ENCODE data around the gene GRIA3. TPM values are rescaled to one million over a fixed set of nuclear protein-coding genes. Genes with fewer than 3 reads are reported as not detected.
"Not testable (repeated sequence)": the region's sequence is repeated elsewhere in the genome, so short reads cannot be mapped to it uniquely, and the experiment has no call there.

Gene GRIA3
- total RNA-seq, 1 donor from 2014 or later: 4.4 TPM

GRCh38 chrX:123272630-123273029, 88.6 kb downstream of the GRIA3 start:
- H3K4me1 ChIP-seq: no peaks in the 10 kb centered on the region
- TF ChIP-seq CTCF (IDR thresholded peaks at IDR 0.05) (no peak), POLR2A (IDR thresholded peaks at IDR 0.05) (no peak), POLR2AphosphoS5 (IDR thresholded peaks at IDR 0.05; ENCODE audit: insufficient read depth in 1 of 2, low read depth in 1 of 2) (no peak)
- no peaks in the 10 kb centered on the region for H3K9me3 ChIP-seq
- no peak overlapping the region for H3K4me3 ChIP-seq
- no peaks in the 10 kb centered on the region for H3K36me3 ChIP-seq
- no peaks in the 10 kb centered on the region for H3K27me3 ChIP-seq
- no peak for DNase-seq (ENCODE audit: extremely low spot score in 2 of 2)
- intact Hi-C loops (cut with DNase I): no loop called here
- H3K27ac ChIP-seq: no peak overlapping the region

- TF ChIP-seq POLR2A (IDR thresholded peaks at IDR 0.05) (no peak), CTCF (IDR thresholded peaks at IDR 0.05) (no peak), POLR2AphosphoS5 (IDR thresholded peaks at IDR 0.05; ENCODE audit: insufficient read depth in 1 of 2, low read depth in 1 of 2) (no peak)
- H3K4me1 ChIP-seq: no peaks in the 10 kb centered on the region
- H3K27ac ChIP-seq: no peak overlapping the region
- H3K36me3 ChIP-seq: no peaks in the 10 kb centered on the region
- DNase-seq (ENCODE audit: extremely low spot score in 2 of 2): no peak
- intact Hi-C loops (cut with DNase I): no loop called here
- no peak overlapping the region for H3K4me3 ChIP-seq
- no peaks in the 10 kb centered on the region for H3K9me3 ChIP-seq
- no peaks in the 10 kb centered on the region for H3K27me3 ChIP-seq
Observed at GRCh38 chrX:123274796-123275195, 90.7 kb downstream of the GRIA3 start.

GRCh38 chrX:123277347-123277746, 93.3 kb downstream of the GRIA3 start:
- no peak overlapping the region for H3K27ac ChIP-seq
- no peak for DNase-seq (ENCODE audit: extremely low spot score in 2 of 2)
- no peaks in the 10 kb centered on the region for H3K4me1 ChIP-seq
- H3K9me3 ChIP-seq: no peaks in the 10 kb centered on the region
- intact Hi-C loops (cut with DNase I): no loop called here
- no peak for TF ChIP-seq POLR2A (IDR thresholded peaks at IDR 0.05)
- TF ChIP-seq CTCF (IDR thresholded peaks at IDR 0.05): no peak
- TF ChIP-seq POLR2AphosphoS5 (IDR thresholded peaks at IDR 0.05; ENCODE audit: insufficient read depth in 1 of 2, low read depth in 1 of 2): no peak
- H3K4me3 ChIP-seq: no peak overlapping the region
- no peaks in the 10 kb centered on the region for H3K36me3 ChIP-seq
- no peaks in the 10 kb centered on the region for H3K27me3 ChIP-seq

GRCh38 chrX:123277821-123278220, 93.7 kb downstream of the GRIA3 start:
- Histone ChIP-seq H3K4me3 (no peak overlapping the region), H3K27me3 (no peaks in the 10 kb centered on the region), H3K36me3 (no peaks in the 10 kb centered on the region), H3K27ac (no peak overlapping the region), H3K9me3 (no peaks in the 10 kb centered on the region), H3K4me1 (no peaks in the 10 kb centered on the region)
- DNase-seq (ENCODE audit: extremely low spot score in 2 of 2): no peak
- intact Hi-C loops (cut with DNase I): no loop called here
- no peak for TF ChIP-seq POLR2A (IDR thresholded peaks at IDR 0.05)

GRCh38 chrX:123282241-123282640, 98.2 kb downstream of the GRIA3 start:
- Histone ChIP-seq H3K4me1 (no peaks in the 10 kb centered on the region), H3K27me3 (no peaks in the 10 kb centered on the region), H3K9me3 (no peaks in the 10 kb centered on the region), H3K36me3 (no peaks in the 10 kb centered on the region), H3K4me3 (no peak overlapping the region), H3K27ac (no peak overlapping the region)
- DNase-seq (ENCODE audit: extremely low spot score in 2 of 2): no peak
- TF ChIP-seq POLR2AphosphoS5 (IDR thresholded peaks at IDR 0.05; ENCODE audit: insufficient read depth in 1 of 2, low read depth in 1 of 2) (no peak), POLR2A (IDR thresholded peaks at IDR 0.05) (no peak), CTCF (IDR thresholded peaks at IDR 0.05) (no peak)
- intact Hi-C loops (cut with DNase I): no loop called here

- H3K4me3 ChIP-seq; H3K9me3 ChIP-seq; H3K4me1 ChIP-seq; DNase-seq (ENCODE audit: extremely low spot score in 2 of 2); H3K36me3 ChIP-seq; H3K27ac ChIP-seq; H3K27me3 ChIP-seq; intact Hi-C loops (cut with DNase I): not testable (repeated sequence)
Observed at GRCh38 chrX:123283407-123283806, 99.3 kb downstream of the GRIA3 start.
